DOHH2 (cell line): Measurements from ENCODE around the gene HPSE2.

Source experiments
- EZH2phosphoT487 ChIP-seq: fragments of 200-600 bp; sonication (generic); IDR thresholded peaks from 2 replicates; pipeline ENCODE4 v1.6.1; 2017; ENCODE audit warnings: borderline replicate concordance, mild to moderate bottlenecking, antibody characterized with exemption, low read length, moderate library complexity, mixed read lengths
- TF ChIP-seq, protein P1 (sequence below): fragments of 200-600 bp; sonication (generic); IDR thresholded peaks from one replicate; pipeline ENCODE4 v1.5.1; 2014; ENCODE audit warnings: antibody characterized with exemption, mild to moderate bottlenecking, low read depth, low read length; ENCODE audit not compliant: poor library complexity, severe bottlenecking

GRCh38 chr10:98577578-98577977 lies 658.1 kb downstream of the HPSE2 start:
- TF ChIP-seq, protein P1, sequence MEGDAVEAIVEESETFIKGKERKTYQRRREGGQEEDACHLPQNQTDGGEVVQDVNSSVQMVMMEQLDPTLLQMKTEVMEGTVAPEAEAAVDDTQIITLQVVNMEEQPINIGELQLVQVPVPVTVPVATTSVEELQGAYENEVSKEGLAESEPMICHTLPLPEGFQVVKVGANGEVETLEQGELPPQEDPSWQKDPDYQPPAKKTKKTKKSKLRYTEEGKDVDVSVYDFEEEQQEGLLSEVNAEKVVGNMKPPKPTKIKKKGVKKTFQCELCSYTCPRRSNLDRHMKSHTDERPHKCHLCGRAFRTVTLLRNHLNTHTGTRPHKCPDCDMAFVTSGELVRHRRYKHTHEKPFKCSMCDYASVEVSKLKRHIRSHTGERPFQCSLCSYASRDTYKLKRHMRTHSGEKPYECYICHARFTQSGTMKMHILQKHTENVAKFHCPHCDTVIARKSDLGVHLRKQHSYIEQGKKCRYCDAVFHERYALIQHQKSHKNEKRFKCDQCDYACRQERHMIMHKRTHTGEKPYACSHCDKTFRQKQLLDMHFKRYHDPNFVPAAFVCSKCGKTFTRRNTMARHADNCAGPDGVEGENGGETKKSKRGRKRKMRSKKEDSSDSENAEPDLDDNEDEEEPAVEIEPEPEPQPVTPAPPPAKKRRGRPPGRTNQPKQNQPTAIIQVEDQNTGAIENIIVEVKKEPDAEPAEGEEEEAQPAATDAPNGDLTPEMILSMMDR = no peak
- TF ChIP-seq EZH2phosphoT487 = no peak
